ENCODE results near the gene RALBP1.

DNA sequence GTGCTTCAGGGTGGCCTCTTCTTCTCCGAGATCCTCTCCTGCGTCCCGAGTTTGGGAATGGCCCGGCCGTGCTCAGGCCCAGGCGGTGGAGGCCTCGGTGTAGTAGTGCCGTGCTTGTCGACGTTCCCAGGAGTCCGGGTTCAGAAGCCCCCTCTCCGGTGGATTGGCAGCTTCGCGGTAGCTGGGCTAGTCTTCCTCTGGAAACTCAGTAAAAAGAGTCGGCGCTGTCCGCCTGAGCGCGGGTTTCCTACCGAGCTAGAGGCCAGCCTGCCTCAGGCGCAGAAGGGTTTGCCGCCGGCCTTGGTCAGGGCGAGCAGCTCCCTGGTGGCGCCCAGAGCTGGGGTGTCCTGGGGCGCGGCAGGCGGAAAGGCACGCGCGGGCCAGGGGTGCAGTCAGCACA, 3.2 kb downstream of the RALBP1 start:
- TF ChIP-seq, protein P1, sequence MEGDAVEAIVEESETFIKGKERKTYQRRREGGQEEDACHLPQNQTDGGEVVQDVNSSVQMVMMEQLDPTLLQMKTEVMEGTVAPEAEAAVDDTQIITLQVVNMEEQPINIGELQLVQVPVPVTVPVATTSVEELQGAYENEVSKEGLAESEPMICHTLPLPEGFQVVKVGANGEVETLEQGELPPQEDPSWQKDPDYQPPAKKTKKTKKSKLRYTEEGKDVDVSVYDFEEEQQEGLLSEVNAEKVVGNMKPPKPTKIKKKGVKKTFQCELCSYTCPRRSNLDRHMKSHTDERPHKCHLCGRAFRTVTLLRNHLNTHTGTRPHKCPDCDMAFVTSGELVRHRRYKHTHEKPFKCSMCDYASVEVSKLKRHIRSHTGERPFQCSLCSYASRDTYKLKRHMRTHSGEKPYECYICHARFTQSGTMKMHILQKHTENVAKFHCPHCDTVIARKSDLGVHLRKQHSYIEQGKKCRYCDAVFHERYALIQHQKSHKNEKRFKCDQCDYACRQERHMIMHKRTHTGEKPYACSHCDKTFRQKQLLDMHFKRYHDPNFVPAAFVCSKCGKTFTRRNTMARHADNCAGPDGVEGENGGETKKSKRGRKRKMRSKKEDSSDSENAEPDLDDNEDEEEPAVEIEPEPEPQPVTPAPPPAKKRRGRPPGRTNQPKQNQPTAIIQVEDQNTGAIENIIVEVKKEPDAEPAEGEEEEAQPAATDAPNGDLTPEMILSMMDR (IDR thresholded peaks at IDR 0.05) = no peak
- TF ChIP-seq POLR2A (IDR thresholded peaks at IDR 0.05; ENCODE audit: low read depth) = no peak

Data from esophagus muscularis mucosa (tissue), 3 donors.